ENCODE data around the gene MEPCE.

DNA sequence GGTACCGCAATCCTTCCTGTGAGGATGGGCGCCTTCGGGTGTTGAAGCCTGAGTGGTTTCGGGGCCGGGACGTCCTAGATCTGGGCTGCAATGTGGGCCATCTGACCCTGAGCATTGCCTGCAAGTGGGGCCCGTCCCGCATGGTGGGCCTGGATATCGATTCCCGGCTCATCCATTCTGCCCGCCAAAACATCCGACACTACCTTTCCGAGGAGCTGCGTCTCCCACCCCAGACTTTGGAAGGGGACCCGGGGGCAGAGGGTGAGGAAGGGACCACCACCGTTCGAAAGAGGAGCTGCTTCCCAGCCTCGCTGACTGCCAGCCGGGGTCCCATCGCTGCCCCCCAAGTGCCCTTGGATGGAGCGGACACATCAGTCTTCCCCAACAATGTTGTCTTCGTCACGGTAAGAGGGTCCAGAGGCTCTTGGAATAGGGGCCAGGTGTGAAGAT is 1.7 kb downstream of the MEPCE start:
- TF ChIP-seq, protein P1, sequence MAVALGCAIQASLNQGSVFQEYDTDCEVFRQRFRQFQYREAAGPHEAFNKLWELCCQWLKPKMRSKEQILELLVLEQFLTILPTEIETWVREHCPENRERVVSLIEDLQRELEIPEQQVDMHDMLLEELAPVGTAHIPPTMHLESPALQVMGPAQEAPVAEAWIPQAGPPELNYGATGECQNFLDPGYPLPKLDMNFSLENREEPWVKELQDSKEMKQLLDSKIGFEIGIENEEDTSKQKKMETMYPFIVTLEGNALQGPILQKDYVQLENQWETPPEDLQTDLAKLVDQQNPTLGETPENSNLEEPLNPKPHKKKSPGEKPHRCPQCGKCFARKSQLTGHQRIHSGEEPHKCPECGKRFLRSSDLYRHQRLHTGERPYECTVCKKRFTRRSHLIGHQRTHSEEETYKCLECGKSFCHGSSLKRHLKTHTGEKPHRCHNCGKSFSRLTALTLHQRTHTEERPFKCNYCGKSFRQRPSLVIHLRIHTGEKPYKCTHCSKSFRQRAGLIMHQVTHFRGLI (tag by site-specific recombination; IDR thresholded peaks at IDR 0.05): no peak
- TF ChIP-seq, protein P2, sequence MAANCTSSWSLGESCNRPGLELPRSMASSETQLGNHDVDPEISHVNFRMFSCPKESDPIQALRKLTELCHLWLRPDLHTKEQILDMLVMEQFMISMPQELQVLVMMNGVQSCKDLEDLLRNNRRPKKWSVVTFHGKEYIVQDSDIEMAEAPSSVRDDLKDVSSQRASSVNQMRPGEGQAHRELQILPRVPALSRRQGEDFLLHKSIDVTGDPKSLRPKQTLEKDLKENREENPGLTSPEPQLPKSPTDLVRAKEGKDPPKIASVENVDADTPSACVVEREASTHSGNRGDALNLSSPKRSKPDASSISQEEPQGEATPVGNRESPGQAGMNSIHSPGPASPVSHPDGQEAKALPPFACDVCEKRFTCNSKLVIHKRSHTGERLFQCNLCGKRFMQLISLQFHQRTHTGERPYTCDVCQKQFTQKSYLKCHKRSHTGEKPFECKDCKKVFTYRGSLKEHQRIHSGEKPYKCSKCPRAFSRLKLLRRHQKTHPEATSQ (tag by site-specific recombination; IDR thresholded peaks at IDR 0.05): no peak
- TF ChIP-seq, protein P3, sequence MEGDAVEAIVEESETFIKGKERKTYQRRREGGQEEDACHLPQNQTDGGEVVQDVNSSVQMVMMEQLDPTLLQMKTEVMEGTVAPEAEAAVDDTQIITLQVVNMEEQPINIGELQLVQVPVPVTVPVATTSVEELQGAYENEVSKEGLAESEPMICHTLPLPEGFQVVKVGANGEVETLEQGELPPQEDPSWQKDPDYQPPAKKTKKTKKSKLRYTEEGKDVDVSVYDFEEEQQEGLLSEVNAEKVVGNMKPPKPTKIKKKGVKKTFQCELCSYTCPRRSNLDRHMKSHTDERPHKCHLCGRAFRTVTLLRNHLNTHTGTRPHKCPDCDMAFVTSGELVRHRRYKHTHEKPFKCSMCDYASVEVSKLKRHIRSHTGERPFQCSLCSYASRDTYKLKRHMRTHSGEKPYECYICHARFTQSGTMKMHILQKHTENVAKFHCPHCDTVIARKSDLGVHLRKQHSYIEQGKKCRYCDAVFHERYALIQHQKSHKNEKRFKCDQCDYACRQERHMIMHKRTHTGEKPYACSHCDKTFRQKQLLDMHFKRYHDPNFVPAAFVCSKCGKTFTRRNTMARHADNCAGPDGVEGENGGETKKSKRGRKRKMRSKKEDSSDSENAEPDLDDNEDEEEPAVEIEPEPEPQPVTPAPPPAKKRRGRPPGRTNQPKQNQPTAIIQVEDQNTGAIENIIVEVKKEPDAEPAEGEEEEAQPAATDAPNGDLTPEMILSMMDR (tag by site-specific recombination; IDR thresholded peaks at IDR 0.05): no peak
- TF ChIP-seq ZNF10 (tag by site-specific recombination; IDR thresholded peaks at IDR 0.05) (no peak), GLIS1 (tag by site-specific recombination; IDR thresholded peaks at IDR 0.05) (no peak), KLF16 (tag by site-specific recombination; IDR thresholded peaks at IDR 0.05) (no peak), YY1 (tag by site-specific recombination; IDR thresholded peaks at IDR 0.05) (no peak), ZNF23 (tag by site-specific recombination; IDR thresholded peaks at IDR 0.05; ENCODE audit: borderline replicate concordance) (no peak)

Measured in HEK293 (cell line).